Measurements from ENCODE around the gene MED15.
"Not testable (repeated sequence)": the region's sequence is repeated elsewhere in the genome, so short reads cannot be mapped to it uniquely, and the experiment has no call there.

Gene MED15

DNA sequence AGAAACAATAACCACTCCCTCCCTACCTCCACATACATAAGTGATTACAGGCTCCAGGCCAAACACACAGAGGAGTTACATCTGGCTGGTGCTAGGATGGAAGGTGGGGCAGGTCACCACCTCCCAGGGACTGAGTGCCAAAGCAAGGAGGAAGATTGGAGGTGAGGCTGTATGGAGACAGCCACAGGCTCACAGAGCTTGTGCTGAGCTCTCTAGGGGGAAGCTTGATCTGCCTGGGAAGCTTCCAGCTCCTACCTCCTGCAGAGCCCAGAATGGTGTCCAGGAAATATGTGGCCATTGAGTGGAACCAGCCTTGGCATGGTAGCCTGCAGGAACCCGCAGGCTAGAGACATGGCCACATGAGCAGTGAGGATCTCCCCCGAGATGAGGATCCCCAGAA lies 3.6 kb upstream of the MED15 start:
- H3K4me3 ChIP-seq (ENCODE audit: control insufficient read depth, low read depth, low read length) = no peak overlapping the region
- DNase-seq (ENCODE audit: low read depth) = no peak
- no peak for TF ChIP-seq CTCF (IDR thresholded peaks at IDR 0.05; ENCODE audit: control insufficient read depth, insufficient read depth, low read depth, low read length, missing control alignments)

- not testable (repeated sequence) for DNase-seq (ENCODE audit: low read depth); H3K4me3 ChIP-seq (ENCODE audit: control insufficient read depth, low read depth, low read length)
These were observed 3.0 kb upstream of the MED15 start for GRCh38 chr22:20504293-20504922.

- DNase-seq (ENCODE audit: low read depth) = no peak
- TF ChIP-seq CTCF (IDR thresholded peaks at IDR 0.05; ENCODE audit: control insufficient read depth, insufficient read depth, low read depth, low read length, missing control alignments) = no peak
- peak overlapping the region; percentile 92 for H3K4me3 ChIP-seq (ENCODE audit: control insufficient read depth, low read depth, low read length)
These were observed 712 bp upstream of the MED15 start for GRCh38 chr22:20506543-20507252.

DNA sequence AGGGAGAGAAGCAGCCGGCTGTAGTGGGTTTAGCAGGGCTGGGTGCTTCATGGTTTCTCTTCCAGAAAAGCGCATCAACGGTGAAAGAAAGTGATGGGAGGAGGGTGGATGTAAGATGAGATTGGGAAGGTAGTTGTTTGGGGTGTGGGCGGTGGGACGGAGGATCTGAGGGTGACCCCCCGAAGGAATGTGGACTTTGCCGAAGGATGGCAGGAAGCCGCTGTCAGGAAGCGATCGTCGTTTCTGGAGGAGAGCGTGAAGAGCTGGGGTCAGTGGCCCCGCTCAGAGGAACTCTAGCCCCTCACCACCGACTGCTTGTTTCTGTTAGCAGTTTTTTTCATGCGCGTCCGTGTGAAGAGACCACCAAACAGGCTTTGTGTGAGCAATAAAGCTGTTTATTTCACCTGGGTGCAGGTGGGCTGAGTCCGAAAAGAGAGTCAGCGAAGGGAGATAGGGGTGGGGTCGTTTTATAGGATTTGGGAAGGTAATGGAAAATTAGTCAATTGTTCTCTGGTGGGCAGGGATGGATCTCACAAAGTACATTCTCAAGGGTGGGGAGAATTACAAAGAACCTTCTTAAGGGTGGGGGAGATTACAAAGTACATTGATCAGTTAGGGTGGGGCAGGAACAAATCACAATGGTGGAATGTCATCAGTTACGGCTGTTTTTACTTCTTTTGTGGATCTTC lies 801 bp downstream of the MED15 start:
- peak overlapping the region; percentile 92 for H3K4me3 ChIP-seq (ENCODE audit: control insufficient read depth, low read depth, low read length)
- DNase-seq (ENCODE audit: low read depth) = not testable (repeated sequence)

DNA sequence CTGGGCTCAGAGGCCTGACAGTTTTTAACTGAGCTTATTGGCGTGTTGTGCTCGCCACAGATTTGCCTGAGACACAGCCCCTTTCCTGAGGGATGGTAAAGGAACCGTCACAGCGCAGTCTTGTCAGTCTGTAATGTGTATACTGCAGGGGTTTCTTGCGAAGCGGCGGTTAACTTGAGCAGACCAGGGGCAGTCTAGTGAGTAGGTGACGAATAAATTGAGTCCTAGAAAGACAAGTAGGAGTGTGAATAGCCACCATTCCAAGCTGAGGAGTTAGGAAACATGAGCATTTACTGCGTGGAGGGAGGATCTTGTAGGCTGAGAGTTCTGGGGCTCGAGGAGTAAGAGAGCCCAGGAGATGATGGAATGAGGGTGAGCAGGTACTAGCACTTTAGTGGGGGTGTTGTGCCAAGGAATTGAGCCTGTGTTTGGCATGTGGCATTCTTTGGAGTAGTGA lies 1.4 kb downstream of the MED15 start:
- no peak for TF ChIP-seq CTCF (IDR thresholded peaks at IDR 0.05; ENCODE audit: control insufficient read depth, insufficient read depth, low read depth, low read length, missing control alignments)
- peak overlapping the region; percentile 92 for H3K4me3 ChIP-seq (ENCODE audit: control insufficient read depth, low read depth, low read length)
- DNase-seq (ENCODE audit: low read depth) = no peak

DNA sequence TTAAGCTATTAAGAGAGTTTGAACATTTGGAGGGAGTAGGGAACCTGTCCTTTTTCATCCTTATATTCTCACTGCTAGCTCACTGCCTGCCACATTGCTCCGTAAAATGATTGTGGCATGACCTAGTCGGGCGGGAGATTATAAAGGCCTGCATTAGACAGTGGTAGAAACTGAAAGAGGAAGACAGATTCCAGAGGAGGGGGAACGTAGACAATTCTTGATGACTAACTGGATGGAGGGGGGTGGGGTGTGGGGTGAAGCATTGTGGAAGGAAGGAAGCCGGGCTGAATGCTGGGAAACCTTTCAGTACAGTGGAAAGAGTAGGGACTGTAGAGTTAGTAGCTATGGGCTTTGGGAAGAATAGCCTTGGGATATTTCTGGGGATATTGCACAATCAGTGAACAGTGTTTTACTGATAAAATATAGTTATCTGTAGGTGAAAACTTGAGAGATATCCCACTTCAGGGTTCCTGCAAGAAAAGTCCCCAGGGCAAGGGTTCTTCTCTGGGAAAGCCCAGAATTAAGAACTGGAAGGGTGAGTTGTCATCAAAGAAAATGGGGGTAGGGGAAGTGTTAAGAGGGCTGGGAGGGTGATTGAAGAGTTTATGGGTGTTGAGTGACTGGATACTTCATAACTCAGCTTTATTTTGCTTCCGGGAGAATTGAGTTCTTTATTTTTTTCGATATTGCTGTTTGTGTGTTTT lies 2.1 kb downstream of the MED15 start:
- peak; percentile 76 for DNase-seq (ENCODE audit: low read depth)
- no peak for TF ChIP-seq CTCF (IDR thresholded peaks at IDR 0.05; ENCODE audit: control insufficient read depth, insufficient read depth, low read depth, low read length, missing control alignments)
- H3K4me3 ChIP-seq (ENCODE audit: control insufficient read depth, low read depth, low read length) = peak overlapping the region; percentile 92

- no peak overlapping the region for H3K4me3 ChIP-seq (ENCODE audit: control insufficient read depth, low read depth, low read length)
- DNase-seq (ENCODE audit: low read depth) = no peak
- no peak for TF ChIP-seq CTCF (IDR thresholded peaks at IDR 0.05; ENCODE audit: control insufficient read depth, insufficient read depth, low read depth, low read length, missing control alignments)
These were observed 3.6 kb downstream of the MED15 start for GRCh38 chr22:20510811-20511577.
